ENCODE results near the gene SLIT1.

GRCh38 chr10:97132273-97132672 lies 53.5 kb downstream of the SLIT1 start:
- TF ChIP-seq, protein P1, sequence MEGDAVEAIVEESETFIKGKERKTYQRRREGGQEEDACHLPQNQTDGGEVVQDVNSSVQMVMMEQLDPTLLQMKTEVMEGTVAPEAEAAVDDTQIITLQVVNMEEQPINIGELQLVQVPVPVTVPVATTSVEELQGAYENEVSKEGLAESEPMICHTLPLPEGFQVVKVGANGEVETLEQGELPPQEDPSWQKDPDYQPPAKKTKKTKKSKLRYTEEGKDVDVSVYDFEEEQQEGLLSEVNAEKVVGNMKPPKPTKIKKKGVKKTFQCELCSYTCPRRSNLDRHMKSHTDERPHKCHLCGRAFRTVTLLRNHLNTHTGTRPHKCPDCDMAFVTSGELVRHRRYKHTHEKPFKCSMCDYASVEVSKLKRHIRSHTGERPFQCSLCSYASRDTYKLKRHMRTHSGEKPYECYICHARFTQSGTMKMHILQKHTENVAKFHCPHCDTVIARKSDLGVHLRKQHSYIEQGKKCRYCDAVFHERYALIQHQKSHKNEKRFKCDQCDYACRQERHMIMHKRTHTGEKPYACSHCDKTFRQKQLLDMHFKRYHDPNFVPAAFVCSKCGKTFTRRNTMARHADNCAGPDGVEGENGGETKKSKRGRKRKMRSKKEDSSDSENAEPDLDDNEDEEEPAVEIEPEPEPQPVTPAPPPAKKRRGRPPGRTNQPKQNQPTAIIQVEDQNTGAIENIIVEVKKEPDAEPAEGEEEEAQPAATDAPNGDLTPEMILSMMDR (IDR thresholded peaks at IDR 0.05), result no peak
- no peak for TF ChIP-seq POLR2A (IDR thresholded peaks at IDR 0.05)

Measured in thyroid gland (tissue), 4 donors.